BLaER1 treated with 17β-estradiol and CSF1 and Interleukin-3, amounts not matched to agents 10 nM and 100 nM (cell line): ENCODE data around the gene PIP5K1B.

Experiments
- H3K27ac ChIP-seq, 11 experiments: shearing (Covaris generic); formaldehyde crosslinking; 2 replicates each; pipeline ENCODE4 v1.8.1; 2022
- H3K27me3 ChIP-seq, 11 experiments: shearing (Covaris generic); formaldehyde crosslinking; 2 replicates each; pipeline ENCODE4 v1.8.1; 2022
- H3K36me3 ChIP-seq, 11 experiments: shearing (Covaris generic); formaldehyde crosslinking; 2 replicates each; pipeline ENCODE4 v1.8.1; 2022
- H3K4me1 ChIP-seq, 10 experiments: shearing (Covaris generic); formaldehyde crosslinking; 2 replicates each; pipeline ENCODE4 v1.8.1; 2022
- H3K4me2 ChIP-seq, 11 experiments: shearing (Covaris generic); formaldehyde crosslinking; 2 replicates each; pipeline ENCODE4 v1.8.1; 2022
- H3K4me3 ChIP-seq, 10 experiments: shearing (Covaris generic); formaldehyde crosslinking; 2 replicates each; pipeline ENCODE4 v1.8.1; 2022
- H3K9ac ChIP-seq, 11 experiments: shearing (Covaris generic); formaldehyde crosslinking; 2 replicates each; pipeline ENCODE4 v1.8.1; 2022
- H3K9me3 ChIP-seq, 11 experiments: shearing (Covaris generic); formaldehyde crosslinking; replicated peaks in 1 of 11; 2 replicates each; pipeline ENCODE4 v1.8.1; 2022
- H4K20me1 ChIP-seq, 11 experiments: shearing (Covaris generic); formaldehyde crosslinking; 2 replicates each; pipeline ENCODE4 v1.8.1; 2022
- Cebpa-rat ChIP-seq, 11 experiments: shearing (Covaris generic); IDR thresholded peaks; 2 replicates each; pipeline ENCODE4 v1.8.1; 2022

The PIP5K1B gene

GRCh38 chr9:68751556-68751955 lies 46.5 kb downstream of the PIP5K1B start:
- no peaks in the 10 kb centered on the region for H3K27me3 ChIP-seq
- H3K4me2 ChIP-seq, result no peak overlapping the region

GRCh38 chr9:68755051-68755450 lies 50.0 kb downstream of the PIP5K1B start:
- H3K4me2 ChIP-seq, result no peak overlapping the region
- peaks cover 0 to 5% (median 0%) of the 10 kb centered on the region in 10 experiments; a peak in 2 of 20 replicates for H3K4me1 ChIP-seq
- no peak overlapping the region for H3K27ac ChIP-seq
- H3K4me3 ChIP-seq, result no peak overlapping the region
- H3K36me3 ChIP-seq, result no peaks in the 10 kb centered on the region
- H3K9me3 ChIP-seq, result peaks cover 0 to 16% (median 13%) of the 10 kb centered on the region in 11 experiments; a peak in 13 of 22 replicates
- no peaks in the 10 kb centered on the region for H3K27me3 ChIP-seq
- no peak for TF ChIP-seq Cebpa-rat (IDR thresholded peaks at IDR 0.05)
- no peak overlapping the region for H3K9ac ChIP-seq
- H4K20me1 ChIP-seq, result no peaks in the 10 kb centered on the region

More at GRCh38 chr9:68751556-68751955, 46.5 kb downstream of the PIP5K1B start:
- Histone ChIP-seq H4K20me1 (no peaks in the 10 kb centered on the region), H3K27ac (no peak overlapping the region), H3K9ac (no peak overlapping the region), H3K36me3 (no peaks in the 10 kb centered on the region), H3K4me3 (no peak overlapping the region), H3K9me3 (no peaks in the 10 kb centered on the region), H3K4me1 (peaks cover 0 to 5% (median 0%) of the 10 kb centered on the region in 10 experiments; a peak in 2 of 20 replicates)
- TF ChIP-seq Cebpa-rat (IDR thresholded peaks at IDR 0.05), result no peak

- Histone ChIP-seq H3K27me3 (no peaks in the 10 kb centered on the region), H3K9ac (no peak overlapping the region), H3K4me3 (no peak overlapping the region), H3K9me3 (peaks cover 0 to 16% (median 13%) of the 10 kb centered on the region in 11 experiments; a peak in 13 of 22 replicates), H3K4me2 (no peak overlapping the region; a peak in 1 of 22 replicates), H3K36me3 (no peaks in the 10 kb centered on the region), H3K4me1 (peaks cover 0 to 5% (median 0%) of the 10 kb centered on the region in 10 experiments; a peak in 2 of 20 replicates), H4K20me1 (no peaks in the 10 kb centered on the region), H3K27ac (no peak overlapping the region)
- no peak for TF ChIP-seq Cebpa-rat (IDR thresholded peaks at IDR 0.05)
Observed at GRCh38 chr9:68755752-68756151, 50.7 kb downstream of the PIP5K1B start.

GRCh38 chr9:68759981-68760673 lies 55.1 kb downstream of the PIP5K1B start:
- Histone ChIP-seq H3K4me2 (no peak overlapping the region), H3K27me3 (no peaks in the 10 kb centered on the region), H4K20me1 (no peaks in the 10 kb centered on the region), H3K9me3 (peaks cover 0 to 16% (median 13%) of the 10 kb centered on the region in 11 experiments; a peak in 13 of 22 replicates), H3K36me3 (no peaks in the 10 kb centered on the region), H3K9ac (no peak overlapping the region), H3K4me3 (no peak overlapping the region), H3K27ac (no peak overlapping the region), H3K4me1 (peaks cover 0 to 5% (median 0%) of the 10 kb centered on the region in 10 experiments; a peak in 2 of 20 replicates)
- TF ChIP-seq Cebpa-rat (IDR thresholded peaks at IDR 0.05), result no peak

- no peaks in the 10 kb centered on the region for H3K27me3 ChIP-seq
- peaks cover 0 to 3% (median 0%) of the 10 kb centered on the region in 10 experiments; a peak in 2 of 20 replicates for H3K4me1 ChIP-seq
- H3K9me3 ChIP-seq, result peaks cover 0 to 16% (median 13%) of the 10 kb centered on the region in 11 experiments; a peak in 13 of 22 replicates
- no peaks in the 10 kb centered on the region for H4K20me1 ChIP-seq
- H3K4me2 ChIP-seq, result no peak overlapping the region
- H3K36me3 ChIP-seq, result no peaks in the 10 kb centered on the region
- no peak overlapping the region for H3K9ac ChIP-seq
- no peak overlapping the region for H3K27ac ChIP-seq
- no peak for TF ChIP-seq Cebpa-rat (IDR thresholded peaks at IDR 0.05)
- no peak overlapping the region for H3K4me3 ChIP-seq
Observed at GRCh38 chr9:68760674-68761333, 55.8 kb downstream of the PIP5K1B start.

- no peaks in the 10 kb centered on the region for H4K20me1 ChIP-seq
- no peak overlapping the region for H3K4me2 ChIP-seq
- peaks cover 0 to 16% (median 13%) of the 10 kb centered on the region in 11 experiments; a peak in 13 of 22 replicates for H3K9me3 ChIP-seq
- H3K27me3 ChIP-seq, result no peaks in the 10 kb centered on the region
- H3K4me1 ChIP-seq, result no peaks in the 10 kb centered on the region
- TF ChIP-seq Cebpa-rat (IDR thresholded peaks at IDR 0.05), result no peak
- no peak overlapping the region for H3K27ac ChIP-seq
- H3K36me3 ChIP-seq, result no peaks in the 10 kb centered on the region
- no peak overlapping the region for H3K4me3 ChIP-seq
- H3K9ac ChIP-seq, result no peak overlapping the region
Observed at GRCh38 chr9:68762570-68762969, 57.5 kb downstream of the PIP5K1B start.

GRCh38 chr9:68763104-68763503 lies 58.1 kb downstream of the PIP5K1B start:
- no peak for TF ChIP-seq Cebpa-rat (IDR thresholded peaks at IDR 0.05)
- Histone ChIP-seq H3K4me2 (no peak overlapping the region), H3K27ac (no peak overlapping the region), H3K4me1 (no peaks in the 10 kb centered on the region), H3K36me3 (no peaks in the 10 kb centered on the region), H3K4me3 (no peak overlapping the region), H3K9me3 (peaks cover 0 to 13% (median 9%) of the 10 kb centered on the region in 11 experiments; a peak in 12 of 22 replicates), H3K9ac (no peak overlapping the region), H4K20me1 (no peaks in the 10 kb centered on the region), H3K27me3 (no peaks in the 10 kb centered on the region)

- Histone ChIP-seq H3K4me1 (no peaks in the 10 kb centered on the region), H3K4me2 (no peak overlapping the region), H3K4me3 (no peak overlapping the region), H3K36me3 (no peaks in the 10 kb centered on the region), H3K9me3 (no peaks in the 10 kb centered on the region), H3K9ac (no peak overlapping the region), H3K27me3 (no peaks in the 10 kb centered on the region), H4K20me1 (no peaks in the 10 kb centered on the region), H3K27ac (no peak overlapping the region)
- no peak for TF ChIP-seq Cebpa-rat (IDR thresholded peaks at IDR 0.05)
Observed at GRCh38 chr9:68768619-68769018, 63.6 kb downstream of the PIP5K1B start.

GRCh38 chr9:68769852-68770251 lies 64.8 kb downstream of the PIP5K1B start:
- H3K4me3 ChIP-seq, result no peak overlapping the region
- no peak overlapping the region for H3K27ac ChIP-seq
- H3K36me3 ChIP-seq, result no peaks in the 10 kb centered on the region
- H3K4me1 ChIP-seq, result no peaks in the 10 kb centered on the region
- no peaks in the 10 kb centered on the region for H3K27me3 ChIP-seq
- H3K9me3 ChIP-seq, result no peaks in the 10 kb centered on the region
- TF ChIP-seq Cebpa-rat (IDR thresholded peaks at IDR 0.05), result no peak
- H3K9ac ChIP-seq, result no peak overlapping the region
- H4K20me1 ChIP-seq, result no peaks in the 10 kb centered on the region
- no peak overlapping the region for H3K4me2 ChIP-seq
